ENCODE data around the gene TCFL5.

DNA sequence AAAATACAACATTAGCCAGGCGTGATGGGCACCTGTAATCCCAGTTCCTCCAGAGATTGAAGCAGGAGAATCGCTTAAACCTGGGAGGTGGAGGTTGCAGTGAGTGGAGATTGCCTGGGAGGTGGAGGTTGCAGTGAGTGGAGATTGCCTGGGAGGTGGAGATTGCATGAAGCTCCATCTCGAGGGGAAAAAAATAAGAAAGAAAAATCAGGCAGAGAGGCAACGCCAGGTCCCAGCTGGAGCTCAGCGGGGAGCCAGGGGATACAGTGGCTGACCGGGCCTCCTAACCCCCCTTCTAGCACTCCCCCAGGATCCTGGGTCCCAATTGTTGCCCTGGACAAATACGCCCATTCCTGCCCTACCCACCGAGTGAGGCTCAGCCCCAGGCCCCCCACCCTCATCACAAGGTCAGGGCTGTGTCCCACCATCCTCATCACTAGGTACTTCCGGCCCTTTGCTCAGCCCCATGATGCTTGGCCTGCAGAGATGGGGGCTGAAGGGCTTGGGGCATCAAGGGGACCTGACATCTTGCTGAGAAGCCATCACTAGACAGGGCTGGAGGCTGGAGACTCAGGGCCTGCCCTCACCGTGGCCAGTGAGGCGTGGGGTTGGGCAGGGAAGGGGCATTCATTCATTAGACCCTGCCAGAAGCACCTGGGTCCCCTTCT lies 55.1 kb downstream of the TCFL5 start:
- TF ChIP-seq POLR2A (IDR thresholded peaks at IDR 0.05) = no peak
- TF ChIP-seq, protein P1, sequence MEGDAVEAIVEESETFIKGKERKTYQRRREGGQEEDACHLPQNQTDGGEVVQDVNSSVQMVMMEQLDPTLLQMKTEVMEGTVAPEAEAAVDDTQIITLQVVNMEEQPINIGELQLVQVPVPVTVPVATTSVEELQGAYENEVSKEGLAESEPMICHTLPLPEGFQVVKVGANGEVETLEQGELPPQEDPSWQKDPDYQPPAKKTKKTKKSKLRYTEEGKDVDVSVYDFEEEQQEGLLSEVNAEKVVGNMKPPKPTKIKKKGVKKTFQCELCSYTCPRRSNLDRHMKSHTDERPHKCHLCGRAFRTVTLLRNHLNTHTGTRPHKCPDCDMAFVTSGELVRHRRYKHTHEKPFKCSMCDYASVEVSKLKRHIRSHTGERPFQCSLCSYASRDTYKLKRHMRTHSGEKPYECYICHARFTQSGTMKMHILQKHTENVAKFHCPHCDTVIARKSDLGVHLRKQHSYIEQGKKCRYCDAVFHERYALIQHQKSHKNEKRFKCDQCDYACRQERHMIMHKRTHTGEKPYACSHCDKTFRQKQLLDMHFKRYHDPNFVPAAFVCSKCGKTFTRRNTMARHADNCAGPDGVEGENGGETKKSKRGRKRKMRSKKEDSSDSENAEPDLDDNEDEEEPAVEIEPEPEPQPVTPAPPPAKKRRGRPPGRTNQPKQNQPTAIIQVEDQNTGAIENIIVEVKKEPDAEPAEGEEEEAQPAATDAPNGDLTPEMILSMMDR (IDR thresholded peaks at IDR 0.05) = no peak

All from Peyer's patch (tissue), 4 donors.